H9 (cell line): ENCODE data around the gene CCR7. TPM values are rescaled to one million over a fixed set of nuclear protein-coding genes. Genes with fewer than 3 reads are reported as not detected.

ENCODE experiments used
- DNase-seq: peaks from one replicate; pipeline ENCODE4 v3.0.0-alpha.2; 2017
- H2AFZ ChIP-seq: one replicate; pipeline ENCODE4 v1.6.1; 2013; ENCODE audit warnings: mild to moderate bottlenecking, low read length, control low read depth, moderate library complexity
- H2AK5ac ChIP-seq: 2 replicates; pipeline ENCODE4 v1.6.1; 2013; ENCODE audit warnings: low read length, control low read depth, mixed read lengths; ENCODE audit not compliant: insufficient read length
- H2BK120ac ChIP-seq: one replicate; pipeline ENCODE4 v1.6.1; 2013; ENCODE audit warnings: low read depth, mild to moderate bottlenecking, low read length, control low read depth, inconsistent platforms; ENCODE audit not compliant: poor library complexity, severe bottlenecking
- H2BK12ac ChIP-seq: 2 replicates; pipeline ENCODE4 v1.6.1; 2013; ENCODE audit warnings: low read length, control low read depth, mixed read lengths, low read depth; ENCODE audit not compliant: insufficient read length
- H2BK15ac ChIP-seq: 2 replicates; pipeline ENCODE4 v1.6.1; 2013; ENCODE audit warnings: low read depth, low read length, control low read depth
- H2BK20ac ChIP-seq: one replicate; pipeline ENCODE4 v1.6.1; 2013; ENCODE audit warnings: low read depth, mild to moderate bottlenecking, low read length, control low read depth, inconsistent platforms; ENCODE audit not compliant: poor library complexity, severe bottlenecking
- H2BK5ac ChIP-seq: 2 replicates; pipeline ENCODE4 v1.6.1; 2013; ENCODE audit warnings: low read length, control low read depth, mixed read lengths; ENCODE audit not compliant: insufficient read length
- H3K14ac ChIP-seq: 2 replicates; pipeline ENCODE4 v1.6.1; 2013; ENCODE audit warnings: low read length, control low read depth; ENCODE audit not compliant: insufficient read depth
- H3K18ac ChIP-seq: 2 replicates; pipeline ENCODE4 v1.6.1; 2013; ENCODE audit warnings: low read depth, mild to moderate bottlenecking, mixed read lengths, low read length, control low read depth; ENCODE audit not compliant: insufficient read length
- H3K23ac ChIP-seq: 2 replicates; pipeline ENCODE4 v1.6.1; 2013; ENCODE audit warnings: low read length, control low read depth, mixed read lengths, low read depth; ENCODE audit not compliant: insufficient read length
- H3K23me2 ChIP-seq: 2 replicates; pipeline ENCODE4 v1.6.1; 2013; ENCODE audit warnings: low read depth, mild to moderate bottlenecking, mixed read lengths, low read length, control low read depth; ENCODE audit not compliant: insufficient read length, poor library complexity, severe bottlenecking
- H3K27ac ChIP-seq: 2 replicates; pipeline ENCODE4 v1.5.1; 2013; ENCODE audit warnings: low read length, control low read depth, mixed read lengths, low read depth; ENCODE audit not compliant: insufficient read length
- H3K27me3 ChIP-seq: 2 replicates; pipeline ENCODE4 v1.6.1; 2013; ENCODE audit warnings: low read length, control low read depth, inconsistent platforms; ENCODE audit not compliant: insufficient read depth
- H3K4ac ChIP-seq: 2 replicates; pipeline ENCODE4 v1.6.1; 2013; ENCODE audit warnings: low read depth, mild to moderate bottlenecking, control low read depth, inconsistent platforms, low read length, moderate library complexity
- H3K4me1 ChIP-seq: 2 replicates; pipeline ENCODE4 v1.6.1; 2013; ENCODE audit warnings: low read length, control low read depth, inconsistent platforms; ENCODE audit not compliant: insufficient read depth
- H3K4me2 ChIP-seq: 2 replicates; pipeline ENCODE4 v1.6.1; 2013; ENCODE audit warnings: low read length, control low read depth, mixed read lengths; ENCODE audit not compliant: insufficient read length, insufficient read depth
- H3K56ac ChIP-seq: 2 replicates; pipeline ENCODE4 v1.6.1; 2013; ENCODE audit warnings: low read depth, mild to moderate bottlenecking, mixed read lengths, low read length, control low read depth; ENCODE audit not compliant: insufficient read length
- H3K79me1 ChIP-seq: 2 replicates; pipeline ENCODE4 v1.6.1; 2013; ENCODE audit warnings: low read depth, mild to moderate bottlenecking, moderate library complexity, low read length, control low read depth, inconsistent platforms; ENCODE audit not compliant: insufficient read depth, poor library complexity, severe bottlenecking
- H3K79me2 ChIP-seq: 2 replicates; pipeline ENCODE4 v1.6.1; 2013; ENCODE audit warnings: low read length, control low read depth, inconsistent platforms; ENCODE audit not compliant: insufficient read depth
- H3K9ac ChIP-seq: 2 replicates; pipeline ENCODE4 v1.6.1; 2013; ENCODE audit warnings: low read length, control low read depth, mixed read lengths; ENCODE audit not compliant: insufficient read length; ENCODE audit errors: extremely low read depth
- H3K9me3 ChIP-seq: one replicate; pipeline ENCODE4 v1.6.1; 2013; ENCODE audit warnings: low read depth, low read length, inconsistent platforms; ENCODE audit not compliant: control insufficient read depth
- H3T11ph ChIP-seq: one replicate; pipeline ENCODE4 v1.6.1; 2013; ENCODE audit warnings: mild to moderate bottlenecking, low read length, control low read depth, inconsistent platforms
- H4K20me1 ChIP-seq: one replicate; pipeline ENCODE4 v1.6.1; 2013; ENCODE audit not compliant: control insufficient read depth, insufficient read length, insufficient read depth
- H4K5ac ChIP-seq: 2 replicates; pipeline ENCODE4 v1.6.1; 2013; ENCODE audit warnings: low read depth, mild to moderate bottlenecking, mixed read lengths, low read length, control low read depth; ENCODE audit not compliant: insufficient read length
- H4K8ac ChIP-seq: replicated peaks from 2 replicates; pipeline ENCODE4 v1.6.1; 2013; ENCODE audit warnings: low read length, control low read depth, mixed read lengths, low read depth; ENCODE audit not compliant: insufficient read length
- H4K91ac ChIP-seq: 2 replicates; pipeline ENCODE4 v1.6.1; 2013; ENCODE audit warnings: low read depth, mild to moderate bottlenecking, moderate library complexity, mixed read lengths, low read length, control low read depth; ENCODE audit not compliant: insufficient read length
- H3K27ac Mint-ChIP-seq, 3 experiments: 2 replicates in 2 of 3; 3 replicates in 1 of 3; pipeline ENCODE4 v1.8.0; 2020 to 2021; ENCODE audit warnings: mixed read lengths in 3 of 3, mild to moderate bottlenecking in 1 of 3, moderate library complexity in 1 of 3
- H3K27me3 Mint-ChIP-seq: 2 replicates; pipeline ENCODE4 v1.8.0; 2021; ENCODE audit warnings: low read depth, mild to moderate bottlenecking, moderate library complexity, mixed read lengths
- H3K36me3 Mint-ChIP-seq, 3 experiments: 2 replicates in 2 of 3; 3 replicates in 1 of 3; pipeline ENCODE4 v1.8.0; 2020 to 2021; ENCODE audit warnings: low read depth in 3 of 3, mixed read lengths in 3 of 3; ENCODE audit not compliant: insufficient read depth in 1 of 3
- H3K4me1 Mint-ChIP-seq, 2 experiments: 2 replicates each; pipeline ENCODE4 v1.8.0; 2020; ENCODE audit warnings: mixed read lengths in 2 of 2
- H3K4me3 Mint-ChIP-seq, 2 experiments: 2 replicates in 1 of 2; 3 replicates in 1 of 2; pipeline ENCODE4 v1.8.0; 2020 to 2021; ENCODE audit warnings: mild to moderate bottlenecking in 2 of 2, mixed read lengths in 2 of 2, moderate library complexity in 1 of 2
- H3K9me3 Mint-ChIP-seq, 2 experiments: 2 replicates in 1 of 2; 3 replicates in 1 of 2; pipeline ENCODE4 v1.8.0; 2020; ENCODE audit warnings: mild to moderate bottlenecking in 2 of 2, mixed read lengths in 2 of 2, moderate library complexity in 1 of 2
- whole genome bisulfite sequencing: extraction: QIAGEN DNeasy Blood & Tissue Kit; methylation state at CpG from one replicate; pipeline ENCODE4 v1.1.7; 2013; ENCODE audit warnings: missing lambda C conversion rate, low lambda C conversion rate, mixed read lengths; ENCODE audit not compliant: insufficient read length; ENCODE audit errors: extremely low coverage; 5-methylcytosine and 5-hydroxymethylcytosine counted together
- total RNA-seq: library from RNA; stranded (reverse); gene quantifications from 2 replicates; pipeline ENCODE4 v1.2.1, GENCODE V29; 2021
- TF ChIP-seq, protein P1 (sequence below): fragments of 200-600 bp; sonication (generic); conservative IDR thresholded peaks from 3 replicates; pipeline ENCODE4 v1.8.0; 2021; ENCODE audit warnings: antibody characterized with exemption, mild to moderate bottlenecking

CCR7 gene
- total RNA-seq, 1 experiment from 2014 or later: 0.31 TPM

DNA sequence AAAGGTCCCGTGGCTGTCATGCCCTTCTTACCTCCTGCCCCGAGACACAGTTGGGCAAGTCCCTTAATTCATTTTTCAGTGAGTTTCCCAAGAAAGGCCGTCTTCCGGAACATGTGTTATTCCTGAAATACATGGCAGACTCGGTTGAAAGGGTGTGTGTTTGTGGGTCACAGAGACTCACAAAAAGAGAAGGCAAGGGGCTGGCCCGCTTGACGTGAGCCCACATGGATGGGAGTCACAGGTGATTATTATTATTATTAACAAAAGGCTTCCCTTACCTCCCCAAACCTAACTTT lies 34.1 kb upstream of the CCR7 start:
- H3K23ac ChIP-seq: no peak overlapping the region
- no peak overlapping the region for H2BK5ac ChIP-seq
- peaks cover 11 to 12% of the 10 kb centered on the region in 2 experiments for H3K4me1 Mint-ChIP-seq
- H4K91ac ChIP-seq: no peak overlapping the region
- H3K9me3 ChIP-seq: no peaks in the 10 kb centered on the region
- no peak overlapping the region for H3K18ac ChIP-seq
- H3K4me1 ChIP-seq: no peaks in the 10 kb centered on the region
- H2AK5ac ChIP-seq: no peak overlapping the region
- H3T11ph ChIP-seq: no peak overlapping the region
- no CpG with 5 or more reads among the region's 7 CpGs for WGBS
- no peaks in the 10 kb centered on the region for H3K79me2 ChIP-seq
- H3K79me1 ChIP-seq: no peaks in the 10 kb centered on the region
- H4K20me1 ChIP-seq: no peaks in the 10 kb centered on the region
- no peak overlapping the region for H4K8ac ChIP-seq
- no peak overlapping the region for H3K14ac ChIP-seq
- TF ChIP-seq, protein P1, sequence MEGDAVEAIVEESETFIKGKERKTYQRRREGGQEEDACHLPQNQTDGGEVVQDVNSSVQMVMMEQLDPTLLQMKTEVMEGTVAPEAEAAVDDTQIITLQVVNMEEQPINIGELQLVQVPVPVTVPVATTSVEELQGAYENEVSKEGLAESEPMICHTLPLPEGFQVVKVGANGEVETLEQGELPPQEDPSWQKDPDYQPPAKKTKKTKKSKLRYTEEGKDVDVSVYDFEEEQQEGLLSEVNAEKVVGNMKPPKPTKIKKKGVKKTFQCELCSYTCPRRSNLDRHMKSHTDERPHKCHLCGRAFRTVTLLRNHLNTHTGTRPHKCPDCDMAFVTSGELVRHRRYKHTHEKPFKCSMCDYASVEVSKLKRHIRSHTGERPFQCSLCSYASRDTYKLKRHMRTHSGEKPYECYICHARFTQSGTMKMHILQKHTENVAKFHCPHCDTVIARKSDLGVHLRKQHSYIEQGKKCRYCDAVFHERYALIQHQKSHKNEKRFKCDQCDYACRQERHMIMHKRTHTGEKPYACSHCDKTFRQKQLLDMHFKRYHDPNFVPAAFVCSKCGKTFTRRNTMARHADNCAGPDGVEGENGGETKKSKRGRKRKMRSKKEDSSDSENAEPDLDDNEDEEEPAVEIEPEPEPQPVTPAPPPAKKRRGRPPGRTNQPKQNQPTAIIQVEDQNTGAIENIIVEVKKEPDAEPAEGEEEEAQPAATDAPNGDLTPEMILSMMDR: no peak
- H3K27me3 Mint-ChIP-seq: peaks cover 3% of the 10 kb centered on the region; the same call in 1 of the 2 replicates
- no peak overlapping the region for H2BK120ac ChIP-seq
- no peaks in the 10 kb centered on the region for H3K36me3 Mint-ChIP-seq
- no peak overlapping the region for H2BK15ac ChIP-seq
- H3K9me3 Mint-ChIP-seq: no peaks in the 10 kb centered on the region
- H2BK12ac ChIP-seq: no peak overlapping the region
- H3K27ac Mint-ChIP-seq: no peak overlapping the region
- H4K5ac ChIP-seq: no peak overlapping the region
- no peak overlapping the region for H2AFZ ChIP-seq
- no peaks in the 10 kb centered on the region for H3K27me3 ChIP-seq
- no peak for DNase-seq
- no peak overlapping the region for H3K4me3 Mint-ChIP-seq
- no peak overlapping the region for H2BK20ac ChIP-seq
- H3K4ac ChIP-seq: no peak overlapping the region
- H3K56ac ChIP-seq: no peak overlapping the region
- H3K27ac ChIP-seq: no peak overlapping the region
- no peak overlapping the region for H3K9ac ChIP-seq
- H3K4me2 ChIP-seq: no peak overlapping the region
- no peaks in the 10 kb centered on the region for H3K23me2 ChIP-seq
